ENCODE results near the gene GFAP.

GFAP gene

DNA sequence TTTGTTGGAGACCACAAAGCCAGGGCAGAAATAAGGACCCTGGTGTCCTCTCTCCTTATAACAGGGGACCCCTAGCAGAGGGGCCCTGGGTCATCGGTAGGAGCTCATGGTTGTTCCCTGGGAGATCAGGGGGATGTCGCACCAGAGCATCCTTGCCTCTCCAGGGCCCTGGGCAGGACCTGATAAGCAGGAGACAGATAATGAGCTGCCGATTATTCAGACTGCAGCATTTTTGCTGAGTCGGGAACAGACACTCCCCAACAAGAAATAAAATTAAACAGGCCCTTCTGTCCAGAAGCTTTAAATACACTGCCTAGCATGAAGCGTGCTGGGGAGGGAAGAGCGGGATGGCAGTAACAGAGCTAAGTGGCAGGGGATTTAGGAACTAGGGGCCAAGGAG is 15.4 kb upstream of the GFAP start:
- DNase-seq: no peak

DNA sequence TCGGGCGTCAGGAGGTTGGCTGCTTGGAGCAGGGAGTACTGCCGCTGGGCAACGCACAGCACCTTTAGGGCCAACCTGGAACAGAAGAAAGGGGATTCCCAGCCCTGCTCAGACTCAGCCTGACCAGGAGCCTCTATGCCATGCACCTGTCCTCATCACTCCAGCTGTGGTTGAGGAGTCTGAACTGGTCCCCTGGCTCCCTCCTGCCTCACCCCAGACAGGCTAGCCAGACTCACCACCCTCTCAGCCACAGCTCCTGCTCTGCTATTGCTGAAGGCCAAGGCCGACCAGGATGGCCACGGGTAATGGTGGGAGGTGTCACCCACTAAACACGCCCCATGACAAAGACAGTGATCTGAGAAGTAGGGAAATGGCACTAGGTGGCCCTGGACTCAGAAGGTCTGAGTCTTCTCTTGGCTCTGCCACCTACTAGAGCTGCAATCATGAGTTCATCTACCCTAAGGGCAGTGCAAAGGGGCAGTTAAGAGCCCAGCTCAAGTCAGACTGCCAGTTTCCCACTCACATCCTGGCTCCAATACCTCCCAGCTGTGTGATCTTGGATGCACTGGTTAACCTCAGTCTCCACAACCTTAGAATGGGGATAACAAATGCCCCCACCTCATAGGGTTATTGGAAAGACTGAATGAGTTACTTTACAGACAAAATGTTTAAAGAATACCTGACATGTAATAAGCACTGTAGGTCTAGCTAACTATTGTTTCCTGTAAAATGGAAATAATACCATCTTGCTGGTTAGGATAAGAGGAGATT is 13.8 kb upstream of the GFAP start:
- no peak for DNase-seq

DNA sequence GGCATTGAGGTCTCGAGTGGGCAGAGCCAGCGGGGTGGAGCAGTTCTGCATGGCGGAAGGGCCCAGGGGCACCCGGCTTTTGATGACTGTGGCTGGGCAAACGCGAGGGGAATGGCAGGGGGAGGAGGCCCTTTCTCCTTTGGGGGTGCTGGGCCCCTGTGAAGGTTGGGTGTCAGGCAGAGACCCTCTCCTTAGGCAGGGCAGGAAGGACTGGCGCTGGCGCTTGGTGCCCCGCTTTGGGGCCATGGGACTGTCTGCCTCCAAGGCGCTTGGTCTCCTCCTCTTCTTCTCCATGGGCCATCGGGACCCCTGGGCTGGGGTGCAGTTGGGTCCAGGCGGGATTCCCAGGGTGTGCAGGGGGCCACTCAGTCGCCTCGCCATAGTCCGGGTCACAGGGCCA is 12.8 kb upstream of the GFAP start:
- no peak for DNase-seq

DNA sequence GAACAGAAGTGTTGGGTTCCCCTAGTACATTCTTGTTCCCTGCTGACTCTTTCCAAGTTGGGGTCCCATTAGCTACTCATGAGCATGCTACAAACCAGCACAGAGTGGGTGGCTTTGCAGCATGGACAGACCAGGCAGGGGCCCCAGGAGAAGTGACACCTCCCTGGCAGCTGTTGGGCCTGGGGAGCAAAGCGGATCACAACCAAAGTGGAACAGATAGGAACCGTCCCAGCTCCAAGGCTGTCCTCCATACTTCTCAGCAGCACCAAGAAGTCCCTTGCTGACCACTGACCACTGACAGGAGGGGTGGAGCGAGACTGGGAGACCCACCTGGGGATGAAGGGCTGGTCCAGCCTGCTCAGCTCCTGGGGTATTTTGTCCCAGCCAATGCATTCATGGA is 12.4 kb upstream of the GFAP start:
- DNase-seq: no peak

DNA sequence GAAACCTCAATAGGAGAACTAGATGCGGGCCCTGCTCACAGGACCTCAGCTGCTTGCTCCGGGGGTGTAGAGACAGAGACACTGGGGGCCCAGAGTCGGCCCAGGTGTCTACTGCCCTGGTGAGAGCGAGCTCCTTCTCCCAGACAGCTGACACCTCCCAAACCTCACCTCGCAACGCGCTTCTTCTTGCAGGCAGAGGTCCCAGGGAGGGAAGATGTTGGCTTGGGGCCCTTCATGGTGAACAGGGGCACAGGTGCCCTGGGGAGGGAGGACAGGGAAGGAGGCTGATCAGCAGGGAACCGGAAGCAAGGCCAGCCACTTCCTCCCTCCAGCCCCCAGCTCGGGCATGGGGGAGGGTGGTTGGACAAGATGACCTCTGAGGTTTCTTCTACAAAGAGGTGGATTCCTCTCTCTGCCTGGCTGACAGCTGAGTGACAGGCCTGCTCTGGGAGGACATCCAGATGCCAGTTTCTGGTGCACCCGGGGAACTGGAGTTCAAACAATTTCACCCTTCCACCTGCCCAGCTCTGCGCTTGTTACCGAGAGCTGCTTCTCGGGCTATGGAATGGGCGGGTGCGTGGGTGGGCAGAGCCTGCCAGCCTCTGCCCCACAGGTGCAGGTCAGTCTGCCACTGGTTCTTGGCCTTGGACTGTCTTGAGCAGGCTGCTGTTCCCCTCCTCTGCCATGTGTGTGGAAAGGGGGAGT is 11.7 kb upstream of the GFAP start:
- DNase-seq: no peak

DNA sequence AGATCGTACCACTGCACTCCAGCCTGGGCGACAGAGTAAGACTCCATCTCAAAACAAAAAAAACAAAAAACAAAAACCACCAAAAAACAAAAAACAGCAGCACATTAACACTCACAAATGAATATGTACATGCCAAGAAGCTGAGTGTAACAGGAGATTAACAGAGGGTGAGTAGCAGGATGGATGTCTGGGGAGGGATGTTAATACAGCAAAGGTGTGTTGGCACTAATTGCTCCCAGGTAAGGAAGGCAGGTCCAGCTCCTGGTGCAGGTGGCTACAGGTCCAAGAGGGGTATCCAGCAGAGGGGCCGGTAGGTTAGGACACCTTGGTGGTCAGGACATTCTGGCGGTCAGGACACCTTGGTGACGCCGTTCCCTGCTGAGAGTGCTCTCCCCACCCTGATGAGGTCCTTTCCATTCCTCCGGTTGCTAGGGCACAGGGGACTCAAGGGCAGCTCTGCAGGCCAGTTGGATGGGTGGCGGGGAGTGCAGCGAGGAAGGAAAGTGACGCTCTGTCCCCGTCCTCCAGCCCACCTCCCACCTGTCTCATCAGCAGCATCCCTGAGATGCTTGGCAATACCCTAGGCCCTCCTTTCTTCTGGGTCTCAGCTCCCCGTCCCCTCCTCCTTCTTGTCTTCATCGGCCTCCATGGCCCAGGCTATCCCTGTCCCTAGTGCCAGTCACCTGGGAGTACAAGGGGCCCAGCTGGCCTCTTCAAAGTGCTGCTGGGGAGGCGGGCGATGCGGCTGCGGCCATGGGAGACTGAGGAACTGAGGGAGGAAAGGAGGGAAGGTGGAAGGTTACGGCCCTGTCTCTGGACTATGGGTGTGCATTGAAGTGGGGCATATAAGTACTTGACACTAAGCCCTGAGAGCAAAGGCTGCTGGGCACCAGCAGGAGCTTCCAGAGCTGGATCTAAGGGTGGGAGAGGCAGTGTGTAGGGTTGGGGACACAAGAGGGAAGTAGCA is 10.7 kb upstream of the GFAP start:
- DNase-seq: no peak

DNA sequence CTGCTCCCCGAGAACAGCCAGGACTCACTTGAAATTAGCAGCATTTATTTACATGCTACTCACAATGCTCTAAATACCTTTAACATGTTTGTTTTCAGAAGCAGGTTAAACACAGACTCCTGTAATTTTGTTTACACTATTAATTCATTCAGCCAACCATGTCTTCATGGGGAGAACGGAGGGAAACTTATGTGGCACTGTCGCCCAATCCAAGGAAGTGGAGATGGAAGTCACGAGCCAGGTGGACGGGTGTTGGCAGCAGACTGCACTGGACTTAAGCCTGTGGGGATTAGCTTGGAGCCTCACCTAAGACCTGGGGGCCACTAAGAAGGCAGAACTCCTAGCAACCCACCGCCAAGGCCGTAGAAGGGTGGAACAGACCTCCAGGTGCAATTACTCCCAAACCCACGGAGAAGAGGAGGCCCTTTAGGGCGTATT is 8.8 kb upstream of the GFAP start:
- no peak for DNase-seq

DNA sequence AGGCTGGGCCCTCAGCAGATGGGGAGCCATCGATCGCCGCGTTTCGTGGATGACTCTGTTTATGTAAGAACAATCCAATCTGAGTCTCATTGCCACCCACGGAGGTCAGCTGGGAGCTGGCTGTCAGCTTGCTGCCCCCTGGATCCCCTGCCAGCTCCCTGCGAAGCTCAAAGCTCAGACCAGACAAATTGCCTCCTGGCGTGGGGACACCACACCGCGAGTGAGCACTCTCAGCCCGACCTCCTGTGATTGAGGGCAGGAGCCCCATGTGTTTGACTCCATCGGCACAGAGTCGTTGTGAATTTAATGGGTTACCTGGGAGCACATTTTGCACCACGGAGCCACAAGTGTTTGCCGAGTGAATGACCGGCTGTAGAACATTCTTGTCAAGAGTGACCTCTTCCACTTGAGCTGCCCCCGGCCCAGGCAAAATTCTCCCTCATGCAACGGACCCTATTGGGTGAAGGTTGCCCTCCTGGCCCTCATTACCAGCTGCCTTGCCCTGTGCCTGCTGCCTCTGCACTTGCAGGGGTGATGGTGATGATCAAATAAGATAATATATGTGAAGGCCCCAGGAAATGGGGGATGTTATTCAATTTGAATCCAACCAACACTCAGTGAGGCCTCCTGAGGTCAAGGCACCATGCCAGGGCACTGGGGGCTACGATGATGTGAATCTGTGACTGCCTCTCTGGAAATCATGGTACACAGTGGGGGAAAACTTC is 7.6 kb upstream of the GFAP start:
- no peak for DNase-seq

DNA sequence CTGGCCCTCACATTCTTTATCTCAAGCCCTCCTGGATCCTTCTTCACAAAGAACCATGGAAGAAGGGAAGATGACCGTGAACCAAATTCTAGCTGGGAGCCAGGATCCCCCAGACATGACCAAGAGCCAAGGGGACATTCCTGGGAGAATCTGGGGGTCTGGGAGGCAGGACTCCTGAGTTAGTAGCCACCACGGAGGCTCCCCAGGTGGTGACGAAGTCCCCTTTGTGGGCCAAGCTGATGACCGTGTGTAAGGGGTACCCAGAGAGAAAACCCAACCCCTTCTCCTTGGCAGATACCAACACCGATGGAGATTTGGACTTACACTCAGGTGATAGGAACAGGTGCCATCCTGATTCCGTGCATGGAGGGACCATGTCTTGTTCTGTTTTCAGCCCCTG is 6.8 kb upstream of the GFAP start:
- no peak for DNase-seq

DNA sequence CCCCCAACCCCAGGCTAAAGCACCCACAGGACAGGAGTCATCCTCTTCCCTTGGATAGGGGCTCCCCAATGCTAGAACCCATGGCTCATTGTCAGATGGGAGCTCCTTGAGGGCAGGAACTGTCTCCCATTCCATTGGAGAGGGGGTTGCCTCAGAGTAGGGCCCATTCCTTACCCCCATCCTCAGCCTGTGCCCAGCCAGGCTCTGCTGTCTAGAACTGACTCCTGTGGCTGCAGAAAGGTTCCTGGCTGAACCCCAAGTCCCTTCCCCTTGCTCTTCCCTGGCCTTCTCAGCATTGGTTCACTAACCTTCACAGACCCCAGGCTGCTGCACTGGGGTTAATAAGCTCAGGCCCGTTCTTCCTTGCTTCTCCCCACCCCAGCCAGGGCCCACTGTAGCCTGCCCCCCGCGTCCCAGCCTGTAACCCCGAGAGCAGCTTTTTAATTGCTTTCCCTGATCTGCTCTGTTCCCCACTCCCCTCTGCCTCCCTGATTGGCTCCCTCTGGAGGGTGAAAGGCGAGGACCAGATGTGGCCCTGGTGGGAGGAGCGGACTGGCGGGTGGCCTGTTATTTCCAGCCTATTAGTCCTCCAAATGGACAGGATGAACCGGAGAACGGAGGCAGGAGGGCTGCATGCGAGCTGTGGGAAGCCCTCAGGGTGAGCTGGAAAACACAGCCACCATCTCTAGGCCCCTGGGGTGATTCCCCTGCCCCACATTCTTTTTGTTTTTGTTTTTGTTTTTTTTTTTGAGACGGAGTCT is 6.0 kb upstream of the GFAP start:
- DNase-seq: peak; percentile 55

DNA sequence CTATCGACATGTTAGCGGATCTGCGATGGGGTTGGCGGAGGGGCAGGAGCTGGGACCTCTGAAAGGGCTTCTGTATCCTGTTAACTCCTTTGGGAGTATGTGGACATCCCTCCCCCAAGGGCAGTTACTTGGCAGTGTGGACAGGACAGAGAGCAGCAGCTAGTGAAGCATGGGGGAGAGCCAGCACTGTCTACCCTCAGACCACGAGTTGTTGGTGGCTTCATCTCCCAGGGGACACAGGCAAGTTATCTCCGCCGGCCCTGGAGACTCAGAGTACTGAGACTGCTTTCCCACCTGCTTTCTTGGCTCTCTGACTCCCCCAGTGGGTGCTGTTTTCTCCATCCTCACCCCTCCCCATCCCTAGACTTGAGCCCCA is 5.3 kb upstream of the GFAP start:
- DNase-seq: no peak

DNA sequence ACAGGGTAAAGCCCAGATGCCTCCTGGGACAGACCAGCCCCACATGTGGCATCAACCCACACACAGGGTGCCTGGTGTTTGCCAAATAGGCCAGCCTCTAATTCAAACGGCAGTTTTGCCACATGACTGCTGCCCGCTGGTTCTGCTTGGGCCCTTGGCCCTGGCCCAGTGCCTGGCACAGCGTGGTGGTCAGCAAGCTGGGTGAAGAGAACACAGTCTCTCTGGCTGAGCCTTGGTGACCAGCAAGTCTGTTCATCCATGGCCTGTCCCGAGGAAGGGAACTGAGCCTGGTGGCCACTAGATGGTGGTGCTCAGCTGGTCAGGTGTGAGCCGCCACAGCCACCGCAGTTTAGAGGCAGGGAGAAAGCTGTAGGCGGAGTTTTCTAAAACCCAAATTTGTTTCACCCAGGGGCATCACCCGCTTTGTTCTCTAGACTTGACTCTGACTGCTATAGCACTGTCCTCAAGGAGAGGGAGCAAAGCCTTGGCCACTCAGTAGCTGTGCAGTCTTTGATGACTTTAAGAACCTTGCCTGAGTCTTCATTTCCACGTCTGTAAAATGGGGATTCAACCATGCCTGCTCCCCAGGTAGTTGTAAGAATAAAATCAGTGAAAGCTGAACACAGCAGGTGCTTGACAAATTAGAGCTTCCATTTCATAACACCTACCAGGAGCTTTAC is 4.7 kb upstream of the GFAP start:
- DNase-seq: peak; percentile 38

DNA sequence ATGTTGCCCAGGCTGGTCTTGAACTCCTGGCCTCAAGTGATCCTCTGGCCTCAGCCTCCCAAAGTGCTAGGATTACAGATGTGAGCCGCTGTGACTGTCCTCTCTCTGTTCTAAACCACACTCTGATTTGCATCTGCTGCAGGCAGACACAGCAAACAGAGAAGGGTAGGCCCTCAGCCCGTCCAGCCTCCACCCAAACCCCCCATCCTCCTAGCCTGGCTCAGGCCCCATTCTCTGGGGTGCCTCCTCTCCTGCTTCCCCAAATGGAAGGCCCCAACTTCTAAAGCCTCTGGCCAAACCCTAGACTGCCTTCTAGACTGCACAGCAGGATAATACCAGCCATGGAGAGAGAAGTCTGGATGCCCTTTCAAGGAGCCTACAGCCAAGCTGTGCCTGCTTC is 4.1 kb upstream of the GFAP start:
- DNase-seq: no peak

DNA sequence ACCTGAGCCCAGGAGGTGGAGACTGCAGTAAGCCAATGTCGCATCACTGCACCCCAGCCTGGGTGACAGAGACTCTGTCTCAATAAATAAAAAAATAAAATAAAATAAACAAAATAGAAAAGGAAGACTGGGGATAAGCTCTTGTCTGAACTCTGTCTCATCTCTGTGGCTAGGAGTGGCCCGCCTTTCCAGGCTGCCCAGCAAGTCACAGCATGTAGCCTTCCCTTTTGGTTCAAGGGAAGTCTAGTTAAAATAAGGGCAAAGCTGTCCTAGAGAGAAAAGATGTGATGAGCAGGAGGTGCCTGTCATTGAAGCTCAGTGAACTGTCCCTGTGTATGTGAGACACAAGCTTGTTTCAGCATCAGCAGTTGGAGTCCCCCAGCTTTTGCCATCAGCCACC is 2.7 kb upstream of the GFAP start:
- no peak for DNase-seq

DNA sequence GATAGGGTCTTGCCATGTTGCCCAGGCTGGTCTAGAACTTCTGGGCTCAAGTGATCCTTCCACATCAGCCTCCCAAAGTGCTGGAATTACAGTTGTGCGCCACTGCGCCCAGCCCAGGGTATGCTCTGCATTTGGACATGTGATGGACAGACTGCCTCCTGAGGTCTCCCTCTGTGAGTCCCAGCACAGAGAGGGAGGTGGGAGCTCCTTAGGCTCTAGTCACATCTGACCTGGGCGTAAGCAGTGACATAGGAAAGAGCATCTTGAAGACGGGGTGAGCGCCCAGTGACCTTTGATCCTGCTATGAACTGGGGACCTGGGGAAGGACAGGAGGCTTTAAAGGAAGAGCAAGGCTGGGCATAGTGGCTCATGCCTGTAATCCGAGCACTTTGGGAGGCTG is 2.2 kb upstream of the GFAP start:
- no peak for DNase-seq

DNA sequence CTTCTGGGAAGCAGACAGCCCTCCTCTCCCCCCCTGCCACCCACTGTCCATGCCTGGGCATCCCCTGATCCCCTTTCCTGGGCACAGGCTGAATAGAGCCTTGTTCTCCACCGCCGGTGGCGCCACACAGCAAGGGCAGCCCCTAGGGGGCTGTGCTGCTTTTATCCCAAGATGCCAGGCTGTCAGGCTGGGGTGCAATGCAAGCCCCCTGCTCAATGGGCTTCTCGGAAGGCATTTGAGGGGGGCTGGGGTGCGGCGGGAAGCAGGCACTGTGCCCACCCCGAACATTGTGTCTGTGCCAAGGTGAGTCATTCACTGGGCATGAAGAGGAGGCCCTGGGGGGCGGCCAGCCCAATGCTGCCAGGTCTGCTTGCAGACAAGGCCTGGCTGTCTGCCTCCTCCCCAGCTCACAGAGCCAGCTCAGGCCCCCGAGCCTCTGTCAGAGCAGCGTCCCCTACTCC is 1.5 kb upstream of the GFAP start:
- DNase-seq: no peak

DNA sequence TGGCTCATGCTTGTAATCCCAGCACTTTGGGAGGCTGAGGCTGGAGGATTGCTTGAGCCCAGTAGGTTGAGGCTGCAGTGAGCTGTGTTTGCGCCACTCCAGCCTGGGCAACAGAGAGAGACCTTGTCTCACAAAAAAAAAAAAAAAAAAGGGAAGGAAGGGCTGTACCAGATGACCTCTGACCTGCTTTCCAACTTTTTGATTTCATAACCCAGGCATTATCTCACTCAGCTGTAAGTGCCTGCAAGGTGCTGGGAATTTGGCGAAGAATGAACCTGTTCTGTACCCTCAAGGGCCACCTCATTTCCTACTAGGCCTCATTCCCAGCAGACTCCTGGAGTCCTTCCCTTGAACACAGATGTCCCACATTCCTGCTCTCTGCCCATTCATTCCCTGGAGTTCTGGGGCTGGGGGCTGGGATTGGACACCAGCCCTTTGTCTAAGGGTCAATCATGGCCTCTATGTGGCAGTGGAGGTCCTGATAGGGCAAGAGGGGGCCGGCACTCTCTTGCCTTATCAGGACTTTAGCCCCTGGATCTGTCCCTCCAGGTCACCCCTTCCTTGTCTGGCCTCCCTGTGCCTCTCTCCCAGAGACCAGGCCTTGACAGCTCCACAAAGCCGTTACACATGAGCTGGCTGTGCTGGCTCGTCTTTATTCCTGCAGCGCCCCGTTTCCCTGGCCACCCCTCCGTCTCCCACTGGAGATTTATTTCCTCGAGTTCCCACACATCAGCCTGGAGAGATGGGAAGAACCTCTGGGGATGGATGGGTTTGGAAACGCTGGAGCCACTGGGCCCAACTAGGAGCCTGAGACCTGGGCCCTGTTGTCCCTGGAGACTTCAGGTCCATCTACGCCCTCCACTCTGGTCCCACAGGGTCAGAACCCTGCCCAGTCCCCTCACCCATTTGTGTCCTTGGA is 821 bp upstream of the GFAP start:
- DNase-seq: no peak

DNA sequence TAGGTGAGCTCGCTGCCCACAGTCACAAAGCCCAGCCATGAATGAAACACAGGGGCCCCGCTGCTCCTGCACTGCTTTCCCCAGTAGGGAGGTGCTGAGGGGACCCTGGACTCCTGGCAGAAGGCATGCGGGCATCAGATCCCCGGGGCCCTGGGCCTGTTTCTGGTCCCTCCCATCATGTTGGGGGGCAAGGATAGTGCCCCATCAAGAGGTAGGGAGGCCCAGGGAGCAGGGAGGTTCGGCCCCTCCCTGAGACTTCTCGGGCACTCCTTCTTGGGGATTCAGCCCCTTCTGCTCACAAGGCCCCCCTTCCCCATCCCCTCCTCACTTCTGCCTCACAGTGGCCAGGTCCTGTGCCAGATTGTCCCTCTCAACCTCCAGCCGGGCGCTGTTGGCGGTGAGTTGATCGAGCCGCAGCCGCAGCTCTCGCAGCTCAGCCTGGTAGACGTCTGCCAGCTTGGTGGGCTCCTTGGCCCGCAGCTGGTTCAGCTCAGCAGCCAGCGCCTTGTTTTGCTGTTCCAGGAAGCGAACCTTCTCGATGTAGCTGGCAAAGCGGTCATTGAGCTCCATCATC is 515 bp downstream of the GFAP start:
- DNase-seq: no peak

DNA sequence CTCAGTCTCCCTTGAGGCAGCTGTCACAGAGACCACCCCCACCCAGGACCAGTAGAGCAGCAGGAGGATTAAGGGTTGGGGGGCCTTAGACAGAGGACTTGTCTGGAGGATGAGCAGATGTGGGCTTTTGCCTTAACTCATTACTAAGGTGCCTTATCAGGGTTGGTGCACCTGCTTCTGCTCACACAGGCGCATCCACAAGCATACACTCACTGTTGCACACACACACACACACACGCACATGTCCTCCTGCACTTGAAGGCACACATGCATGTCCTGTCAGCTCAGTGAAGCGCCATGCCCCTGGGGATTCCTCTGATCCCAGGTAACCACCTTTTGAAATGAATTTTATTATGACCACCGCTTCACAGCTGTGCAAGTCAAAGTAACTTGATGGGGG is 1.2 kb downstream of the GFAP start:
- DNase-seq: no peak

DNA sequence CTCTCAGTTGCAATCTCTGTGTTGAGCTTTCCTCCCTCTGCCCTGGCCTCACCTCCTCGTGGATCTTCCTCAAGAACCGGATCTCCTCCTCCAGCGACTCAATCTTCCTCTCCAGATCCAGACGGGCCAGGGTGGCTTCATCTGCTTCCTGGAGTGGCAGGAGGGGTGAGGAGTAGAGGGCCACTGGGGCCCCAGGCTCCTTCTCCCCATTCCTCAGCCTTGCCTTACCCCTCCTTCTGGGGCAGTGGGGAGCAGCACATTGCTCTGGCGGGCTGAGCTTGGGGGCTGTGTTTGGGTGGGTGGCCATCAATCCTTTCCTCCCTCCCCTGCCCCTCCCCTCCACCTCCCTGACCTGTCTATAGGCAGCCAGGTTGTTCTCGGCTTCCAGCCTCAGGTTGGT is 1.6 kb downstream of the GFAP start:
- DNase-seq: no peak

Data from NCI-H1694 (cell line).